Measurements from ENCODE around the gene SGK2.
A peak's percentile ranks its signal among the peaks of the same experiment; 100 is the strongest.

The SGK2 gene

GRCh38 chr20:43536817-43537440, 21.9 kb upstream of the SGK2 start:
- DNase-seq, result no peak

DNA sequence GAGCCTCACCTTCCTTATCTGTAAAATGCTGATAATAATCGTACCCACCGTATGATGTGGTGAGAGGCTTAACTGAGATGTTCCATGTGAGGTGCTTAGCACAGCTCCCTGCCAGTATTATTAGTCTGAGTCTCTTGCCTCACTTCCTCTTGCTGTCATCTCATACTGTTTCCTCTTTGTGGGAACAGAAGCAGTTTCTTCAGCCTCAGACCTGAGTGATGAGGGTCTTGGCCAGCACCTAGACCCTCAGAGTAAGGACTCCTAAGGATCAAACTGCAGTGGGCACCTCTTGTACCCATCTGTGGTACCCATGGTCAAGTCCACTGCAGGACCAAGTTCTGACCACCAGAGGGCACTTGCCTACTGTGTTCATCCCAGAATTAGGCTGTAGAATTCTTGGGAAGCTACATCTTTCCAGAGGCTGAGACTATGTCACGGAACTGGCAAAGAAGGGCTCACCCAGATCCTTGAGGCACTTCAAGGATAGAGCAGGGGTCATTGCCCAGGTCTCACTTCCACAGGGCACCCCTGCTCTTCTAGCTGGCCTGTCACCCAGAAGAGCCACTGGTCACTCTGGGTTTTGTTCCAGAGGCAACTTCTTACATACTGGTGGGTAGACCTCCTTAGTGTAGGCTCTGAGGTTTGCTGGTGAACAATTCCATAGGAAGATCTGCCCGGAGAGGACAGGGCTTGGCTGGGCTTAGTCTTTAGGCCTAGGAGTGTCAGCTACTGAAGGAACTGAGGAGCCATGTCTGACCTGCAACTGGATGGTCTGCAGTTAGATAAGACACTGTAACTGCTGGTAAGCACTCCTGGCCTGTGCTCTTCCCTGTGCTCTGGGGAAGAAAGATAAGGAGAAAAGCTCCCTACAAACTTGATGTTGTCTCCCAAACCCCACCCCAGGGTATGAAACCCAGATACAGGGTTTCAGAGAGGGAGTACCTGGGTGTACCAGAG, 20.6 kb upstream of the SGK2 start:
- peak; percentile 16 for DNase-seq

- DNase-seq, result no peak
These were observed 19.7 kb upstream of the SGK2 start for GRCh38 chr20:43538878-43539700.

DNA sequence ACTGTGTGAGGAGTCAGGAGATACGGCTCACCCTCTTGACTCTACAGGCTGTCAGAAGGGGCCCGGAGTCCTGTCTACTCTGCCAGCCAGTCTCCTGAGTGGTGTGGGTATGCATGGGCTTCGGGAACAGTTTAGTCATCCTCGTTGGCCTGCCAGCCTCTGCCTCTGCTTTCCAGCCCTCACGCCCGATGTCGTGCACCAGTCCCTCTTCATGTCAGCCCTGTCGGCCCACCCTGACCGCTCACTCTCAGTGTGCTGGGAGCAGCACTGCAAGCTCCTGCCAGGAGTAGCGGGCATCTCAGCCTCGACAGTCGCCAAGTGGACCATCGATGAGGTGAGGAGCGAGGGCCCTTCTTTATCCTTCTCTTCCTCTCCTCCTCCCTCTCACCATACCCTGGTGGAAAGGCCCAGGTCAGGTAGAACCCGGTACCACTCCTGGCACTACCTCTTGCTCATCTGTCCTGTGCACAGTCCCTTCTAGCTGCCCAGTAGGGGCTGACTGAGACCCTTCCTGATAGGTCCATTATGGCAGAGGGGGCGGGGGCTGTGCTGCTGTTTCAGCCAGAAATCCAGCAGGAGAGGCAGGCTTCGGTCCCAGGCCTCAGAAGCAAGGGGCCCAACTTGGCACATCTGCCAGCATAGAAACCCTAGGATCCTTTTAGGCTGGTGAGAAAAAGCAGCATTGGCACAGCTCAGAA, 18.7 kb upstream of the SGK2 start:
- no peak for DNase-seq

- no peak for DNase-seq
These were observed 18.2 kb upstream of the SGK2 start for GRCh38 chr20:43540673-43541060.

- DNase-seq, result no peak
These were observed 17.6 kb upstream of the SGK2 start for GRCh38 chr20:43541214-43541613.

DNA sequence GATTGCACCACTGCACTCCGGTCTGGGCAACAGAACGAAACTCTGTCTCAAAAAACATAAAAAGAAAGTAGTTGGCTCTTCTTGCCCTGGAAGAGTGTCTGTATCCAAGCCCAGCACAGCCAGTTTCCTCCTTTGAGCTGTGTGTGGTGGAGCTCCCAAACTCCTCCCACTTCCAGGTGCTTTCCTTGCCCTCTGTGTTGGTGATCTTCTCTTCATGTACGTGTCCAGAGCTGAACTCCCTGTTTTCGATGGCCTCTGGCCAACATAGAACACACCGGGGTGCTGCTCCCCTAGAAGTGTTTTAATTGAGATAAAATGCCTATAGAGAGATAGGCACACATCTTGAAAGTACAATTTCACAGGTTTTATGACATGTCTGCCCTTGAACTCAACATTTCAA, 16.7 kb upstream of the SGK2 start:
- DNase-seq, result no peak

- no peak for DNase-seq
These were observed 16.2 kb upstream of the SGK2 start for GRCh38 chr20:43542674-43543073.

DNA sequence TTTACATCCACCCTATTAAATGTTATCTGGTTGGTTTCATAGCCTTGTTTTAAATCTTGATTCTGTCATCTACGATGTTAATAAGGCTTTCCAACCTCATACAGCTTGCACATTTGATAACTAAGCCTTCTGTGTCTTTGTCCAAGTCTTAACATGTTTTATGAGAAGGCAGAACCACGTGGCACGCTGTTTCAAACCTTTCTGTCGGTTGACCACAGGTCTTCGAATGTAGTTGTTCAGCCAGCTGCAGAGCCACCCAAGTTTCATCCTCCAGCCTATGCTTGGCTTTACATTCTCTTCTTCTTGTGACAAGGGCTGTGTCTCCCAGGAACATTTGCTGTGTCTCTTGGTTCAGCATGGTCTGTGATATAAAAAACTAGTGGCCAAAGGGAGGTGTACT, 15.7 kb upstream of the SGK2 start:
- DNase-seq, result no peak

- no peak for DNase-seq
These were observed 14.3 kb upstream of the SGK2 start for GRCh38 chr20:43544501-43544900.

- DNase-seq, result no peak
These were observed 12.8 kb upstream of the SGK2 start for GRCh38 chr20:43545837-43546578.

DNA sequence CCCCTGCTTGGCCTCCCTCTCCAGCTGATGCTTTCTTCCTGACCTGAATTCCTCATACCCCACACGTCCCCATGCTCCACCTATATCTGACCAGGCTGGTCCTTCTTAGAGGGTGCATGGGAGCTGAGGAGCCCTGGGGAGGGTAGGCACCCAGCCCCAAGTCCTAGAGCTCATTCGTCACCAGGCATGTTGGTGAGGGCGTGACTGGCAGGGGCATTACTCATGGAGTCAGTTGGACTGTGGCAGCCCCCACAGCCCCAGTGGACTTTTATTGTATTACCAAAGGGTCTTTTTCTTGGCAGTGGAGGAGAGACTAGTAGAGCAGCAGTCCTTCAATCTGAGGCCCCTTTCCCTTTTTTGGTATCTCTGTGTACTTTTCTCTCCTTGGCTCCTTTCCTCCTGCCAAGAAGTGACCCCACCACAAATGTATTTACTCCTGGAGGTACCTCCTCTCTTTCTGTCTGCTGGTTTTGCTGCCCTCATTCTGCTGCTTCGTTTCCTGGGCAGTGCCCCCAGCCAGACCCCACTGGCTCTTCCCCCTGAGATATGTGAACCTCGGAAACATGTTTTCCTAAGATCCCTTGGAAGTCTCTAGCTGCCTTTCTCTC, 10.4 kb upstream of the SGK2 start:
- no peak for DNase-seq

DNA sequence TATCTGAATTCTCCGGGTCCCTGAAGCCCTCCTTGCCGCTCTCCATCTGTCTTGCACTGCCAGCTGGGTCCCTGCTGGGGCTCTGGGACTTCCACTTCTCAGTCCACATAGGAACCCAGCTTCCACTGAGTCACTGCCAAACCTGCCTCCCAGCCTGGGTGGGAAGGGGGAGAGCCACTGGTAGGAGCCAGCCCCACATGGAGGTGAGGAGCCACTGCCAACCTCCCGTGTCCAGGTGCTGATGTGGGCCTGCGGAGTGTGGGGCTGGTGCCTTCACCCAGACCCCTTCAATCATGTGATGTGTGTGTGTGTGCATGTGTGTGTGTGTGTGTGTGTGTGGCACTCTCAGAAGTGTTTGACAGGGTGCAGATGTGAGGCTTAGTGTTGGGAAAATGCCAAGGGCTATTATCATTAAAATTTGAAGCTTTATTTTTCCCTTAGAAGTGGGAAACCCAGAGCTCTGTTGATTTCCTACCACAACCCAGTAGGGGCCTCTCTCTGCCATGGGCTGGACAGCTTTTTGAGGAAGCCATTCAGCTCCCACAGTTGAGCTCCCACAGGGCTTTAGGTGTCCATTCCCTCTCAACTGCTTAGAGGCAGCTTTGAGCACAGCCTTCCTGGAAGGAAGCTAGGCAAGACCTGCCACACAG, 9.3 kb upstream of the SGK2 start:
- DNase-seq, result no peak

GRCh38 chr20:43550456-43550855, 8.4 kb upstream of the SGK2 start:
- DNase-seq, result no peak

DNA sequence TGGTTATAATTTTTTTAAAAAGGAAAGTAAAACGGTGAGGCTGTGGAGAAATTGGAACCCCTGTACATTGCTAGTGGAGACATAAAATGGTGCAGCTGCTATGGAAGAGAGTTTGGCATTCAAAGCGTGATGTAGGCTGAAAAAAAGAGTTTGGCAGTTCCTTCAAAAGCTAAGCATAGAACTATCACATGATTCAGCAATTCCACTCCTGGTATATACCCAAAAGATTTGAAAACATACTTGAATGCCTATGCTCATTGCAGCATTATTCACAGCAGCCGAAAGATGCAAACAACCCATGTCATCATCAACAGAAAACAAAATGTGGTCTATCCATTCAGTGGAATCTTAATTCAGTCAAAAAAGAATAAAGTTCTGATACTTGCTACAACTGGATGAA, 4.5 kb upstream of the SGK2 start:
- no peak for DNase-seq

- DNase-seq, result no peak
These were observed 540 bp downstream of the SGK2 start for GRCh38 chr20:43559147-43559987.

GRCh38 chr20:43560974-43561373, 2.1 kb downstream of the SGK2 start:
- no peak for DNase-seq

DNA sequence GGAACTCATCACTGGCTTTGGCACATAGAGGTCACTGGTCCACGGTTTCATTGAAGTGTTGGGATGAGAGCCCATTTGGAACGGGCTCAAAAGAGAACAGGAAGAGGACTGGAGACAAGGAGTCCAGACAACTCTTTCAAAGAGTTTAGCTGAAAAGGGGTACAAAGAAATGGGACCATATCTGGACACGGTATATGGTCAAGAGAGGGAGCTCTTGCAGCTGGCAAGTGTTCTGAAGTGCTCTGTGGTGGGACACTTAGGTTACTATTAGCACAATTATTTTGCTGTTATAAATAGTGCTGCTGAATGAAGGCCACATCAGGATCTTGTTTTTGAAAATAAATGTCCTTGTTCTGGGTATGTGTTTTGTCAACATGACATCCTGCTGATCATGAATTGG, 4.6 kb downstream of the SGK2 start:
- DNase-seq, result no peak

GRCh38 chr20:43563991-43564390, 5.2 kb downstream of the SGK2 start:
- no peak for DNase-seq

DNA sequence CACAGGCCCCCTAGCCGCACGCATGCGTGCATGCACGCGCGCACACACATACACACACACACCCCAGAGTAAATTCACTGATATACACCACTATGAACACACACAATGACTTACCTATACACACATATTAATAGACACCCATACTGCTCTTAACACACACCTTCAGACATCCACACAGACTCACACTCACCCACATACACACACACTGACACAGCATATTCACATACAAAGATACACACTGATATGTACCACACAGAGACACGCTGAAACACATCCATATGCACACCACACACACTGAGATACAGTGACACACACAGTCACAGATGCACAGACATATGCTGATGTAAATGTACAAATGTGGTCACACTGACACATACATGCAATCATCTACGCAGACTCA, 5.6 kb downstream of the SGK2 start:
- no peak for DNase-seq
